Liver (tissue), 9 donors: ENCODE results near the gene CNTNAP1. TPM values are rescaled to one million over a fixed set of nuclear protein-coding genes. Genes with fewer than 3 reads are reported as not detected.

Source experiments
- DNase-seq: peaks from one replicate; pipeline ENCODE4 v3.0.0-alpha.2; 2017; ENCODE audit warnings: low spot score
- H3K27ac ChIP-seq, 2 donors: one replicate each; pipeline ENCODE4 v1.7.0; 2013; ENCODE audit warnings: inconsistent platforms in 2 of 2, low read length in 2 of 2, control low read depth in 1 of 2, low read depth in 1 of 2, mild to moderate bottlenecking in 1 of 2
- H3K27me3 ChIP-seq, 4 donors: one replicate each; pipeline versions ENCODE4 v1.6.1 to v1.7.0; 2013; ENCODE audit warnings: low read length in 3 of 4, inconsistent platforms in 1 of 4, mild to moderate bottlenecking in 1 of 4, moderate library complexity in 1 of 4; ENCODE audit not compliant: control insufficient read depth in 4 of 4, insufficient read depth in 4 of 4
- H3K36me3 ChIP-seq, 4 donors: one replicate each; pipeline versions ENCODE4 v1.6.1 to v1.7.0; 2013; ENCODE audit warnings: low read length in 3 of 4, mild to moderate bottlenecking in 3 of 4, low read depth in 1 of 4, moderate library complexity in 1 of 4; ENCODE audit not compliant: control insufficient read depth in 4 of 4, insufficient read depth in 3 of 4
- H3K4me1 ChIP-seq, 4 donors: one replicate each; pipeline versions ENCODE4 v1.6.1 to v1.7.0; 2013; ENCODE audit warnings: low read length in 3 of 4, mild to moderate bottlenecking in 3 of 4, moderate library complexity in 1 of 4; ENCODE audit not compliant: control insufficient read depth in 4 of 4, insufficient read depth in 4 of 4
- H3K4me3 ChIP-seq, 3 donors: one replicate each; pipeline versions ENCODE4 v1.6.1 to v1.7.0; 2013; ENCODE audit warnings: low read length in 3 of 3, control low read depth in 1 of 3, low read depth in 1 of 3, mild to moderate bottlenecking in 1 of 3
- H3K9ac ChIP-seq, 2 donors: one replicate each; pipeline ENCODE4 v1.7.0; 2013; ENCODE audit warnings: low read length in 2 of 2, mild to moderate bottlenecking in 2 of 2, moderate library complexity in 2 of 2, control low read depth in 1 of 2, low read depth in 1 of 2
- H3K9me3 ChIP-seq, 4 donors: one replicate each; pipeline versions ENCODE4 v1.6.1 to v1.7.0; 2013; ENCODE audit warnings: low read length in 3 of 4; ENCODE audit not compliant: control insufficient read depth in 4 of 4
- EGR1 ChIP-seq, 2 donors: IDR thresholded peaks; 2 replicates each; pipeline ENCODE4 v1.6.1; 2016 to 2018; ENCODE audit warnings: antibody characterized with exemption in 2 of 2, low read depth in 2 of 2
- FOXA1 ChIP-seq: IDR thresholded peaks from 2 replicates; pipeline ENCODE4 v1.6.1; 2016; ENCODE audit warnings: antibody characterized with exemption
- FOXA2 ChIP-seq: IDR thresholded peaks from 2 replicates; pipeline ENCODE4 v1.6.1; 2016; ENCODE audit warnings: antibody characterized with exemption
- GABPA ChIP-seq, 2 donors: IDR thresholded peaks in 1 of 2; conservative IDR thresholded peaks in 1 of 2; 2 replicates each; pipeline ENCODE4 v1.6.1; 2016; ENCODE audit warnings: antibody characterized with exemption in 2 of 2, mild to moderate bottlenecking in 1 of 2, moderate library complexity in 1 of 2
- HNF4A ChIP-seq, 2 donors: conservative IDR thresholded peaks; 2 replicates each; pipeline ENCODE4 v1.6.1; 2016; ENCODE audit warnings: antibody characterized with exemption in 2 of 2, mild to moderate bottlenecking in 2 of 2
- HNF4G ChIP-seq: IDR thresholded peaks from 2 replicates; pipeline ENCODE4 v1.6.1; 2016; ENCODE audit warnings: antibody characterized with exemption
- JUND ChIP-seq, 2 donors: IDR thresholded peaks; 2 replicates each; pipeline ENCODE4 v1.6.1; 2016; ENCODE audit warnings: antibody characterized with exemption in 2 of 2
- NR2F2 ChIP-seq: IDR thresholded peaks from 2 replicates; pipeline ENCODE4 v1.6.1; 2016; ENCODE audit warnings: antibody characterized with exemption
- RAD21 ChIP-seq, 2 donors: IDR thresholded peaks; 2 replicates each; pipeline ENCODE4 v1.6.1; 2016; ENCODE audit warnings: antibody characterized with exemption in 2 of 2, mild to moderate bottlenecking in 2 of 2
- SP1 ChIP-seq: IDR thresholded peaks from 2 replicates; pipeline ENCODE4 v1.6.1; 2018; ENCODE audit warnings: antibody characterized with exemption, mild to moderate bottlenecking
- TAF1 ChIP-seq: conservative IDR thresholded peaks from 2 replicates; pipeline ENCODE4 v1.6.1; 2016; ENCODE audit warnings: antibody characterized with exemption, mild to moderate bottlenecking
- YY1 ChIP-seq: IDR thresholded peaks from 2 replicates; pipeline ENCODE4 v1.6.1; 2016; ENCODE audit warnings: antibody characterized with exemption, mild to moderate bottlenecking
- WGBS: extraction: QIAGEN DNeasy Blood & Tissue Kit; methylation state at CpG from one replicate; pipeline ENCODE4 v1.1.7; 2013; 5-methylcytosine and 5-hydroxymethylcytosine counted together
- polyA plus RNA-seq, 2 donors: library from polyadenylated mRNA; stranded (reverse) in 1 of 2; unstranded in 1 of 2; fragments of 200-250 nt in 1 of 2; fragments of >200 nt in 1 of 2; fragmentation: Nextera tagmentation in 1 of 2; extraction: Ambion mirVana in 1 of 2; gene quantifications; one replicate each; pipeline versions ENCODE4 v1.2.1 to v1.2.3, GENCODE V29; 2013 to 2015
- total RNA-seq, 2 donors: library from RNA; depleted of rRNA; stranded (reverse); fragments of >200 nt; gene quantifications; one replicate each; pipeline ENCODE4 v1.2.3, GENCODE V29; 2014
- TF ChIP-seq, protein P1 (sequence below): IDR thresholded peaks from 2 replicates; pipeline ENCODE4 v1.6.1; 2016; ENCODE audit warnings: antibody characterized with exemption
- TF ChIP-seq, protein P2 (sequence below): IDR thresholded peaks from 2 replicates; pipeline ENCODE4 v1.6.1; 2016; ENCODE audit warnings: antibody characterized with exemption
- TF ChIP-seq, protein P3 (sequence below): fragments of 150-350 bp; IDR thresholded peaks from 2 replicates; pipeline ENCODE4 v1.5.1; 2017; ENCODE audit warnings: improper control_type of control experiment, low read depth, low read length; ENCODE audit not compliant: missing input control
- TF ChIP-seq, protein P4 (sequence below): IDR thresholded peaks from 2 replicates; pipeline ENCODE4 v1.6.1; 2016; ENCODE audit warnings: antibody characterized with exemption
- donor health status: healthy.
- donor health status: healthy.
- donor health status: healthy.
- donor health status: healthy.
- donor health status: healthy.

The CNTNAP1 gene
- total RNA-seq = under 1 TPM; 0.70 to 0.75 TPM
- polyA plus RNA-seq = under 1 TPM; 0.08 to 0.50 TPM

GRCh38 chr17:42681976-42682721, at the start of gene CNTNAP1:
Gene CNTNAP1, plus strand, starts transcription at chr17:42682531. Its CDS starts 299 bp downstream, at chr17:42682830.
- peak within 1 kb of the TSS in 1 of 3 donors; percentile 12 for H3K4me3 ChIP-seq
- 9% methylated on average over 22 of the region's 22 CpGs for WGBS
- peaks cover 0 to 8% (median 0%) of the 10 kb centered on the region in 4 donors for H3K27me3 ChIP-seq
- H3K4me1 ChIP-seq = peaks cover 17 to 53% (median 34%) of the 10 kb centered on the region in 4 donors
- TF ChIP-seq, protein P1, sequence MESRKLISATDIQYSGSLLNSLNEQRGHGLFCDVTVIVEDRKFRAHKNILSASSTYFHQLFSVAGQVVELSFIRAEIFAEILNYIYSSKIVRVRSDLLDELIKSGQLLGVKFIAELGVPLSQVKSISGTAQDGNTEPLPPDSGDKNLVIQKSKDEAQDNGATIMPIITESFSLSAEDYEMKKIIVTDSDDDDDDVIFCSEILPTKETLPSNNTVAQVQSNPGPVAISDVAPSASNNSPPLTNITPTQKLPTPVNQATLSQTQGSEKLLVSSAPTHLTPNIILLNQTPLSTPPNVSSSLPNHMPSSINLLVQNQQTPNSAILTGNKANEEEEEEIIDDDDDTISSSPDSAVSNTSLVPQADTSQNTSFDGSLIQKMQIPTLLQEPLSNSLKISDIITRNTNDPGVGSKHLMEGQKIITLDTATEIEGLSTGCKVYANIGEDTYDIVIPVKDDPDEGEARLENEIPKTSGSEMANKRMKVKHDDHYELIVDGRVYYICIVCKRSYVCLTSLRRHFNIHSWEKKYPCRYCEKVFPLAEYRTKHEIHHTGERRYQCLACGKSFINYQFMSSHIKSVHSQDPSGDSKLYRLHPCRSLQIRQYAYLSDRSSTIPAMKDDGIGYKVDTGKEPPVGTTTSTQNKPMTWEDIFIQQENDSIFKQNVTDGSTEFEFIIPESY = no peak
- TF ChIP-seq, protein P2, sequence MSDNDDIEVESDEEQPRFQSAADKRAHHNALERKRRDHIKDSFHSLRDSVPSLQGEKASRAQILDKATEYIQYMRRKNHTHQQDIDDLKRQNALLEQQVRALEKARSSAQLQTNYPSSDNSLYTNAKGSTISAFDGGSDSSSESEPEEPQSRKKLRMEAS = no peak
- TF ChIP-seq RAD21 (IDR thresholded peaks at IDR 0.05) (no peak), SP1 (no peak), TAF1 (no peak), FOXA1 (no peak), FOXA2 (no peak), HNF4A (conservative IDR thresholded peaks at IDR 0.05) (no peak), JUND (IDR thresholded peaks at IDR 0.05) (no peak), HNF4G (no peak), YY1 (no peak), NR2F2 (no peak), EGR1 (IDR thresholded peaks at IDR 0.05; ENCODE audit: low read depth in 2 of 2) (no peak), GABPA (IDR thresholded peaks at IDR 0.05 in 1 of 2, conservative IDR thresholded peaks at IDR 0.05 in 1 of 2) (no peak)
- TF ChIP-seq, protein P3, sequence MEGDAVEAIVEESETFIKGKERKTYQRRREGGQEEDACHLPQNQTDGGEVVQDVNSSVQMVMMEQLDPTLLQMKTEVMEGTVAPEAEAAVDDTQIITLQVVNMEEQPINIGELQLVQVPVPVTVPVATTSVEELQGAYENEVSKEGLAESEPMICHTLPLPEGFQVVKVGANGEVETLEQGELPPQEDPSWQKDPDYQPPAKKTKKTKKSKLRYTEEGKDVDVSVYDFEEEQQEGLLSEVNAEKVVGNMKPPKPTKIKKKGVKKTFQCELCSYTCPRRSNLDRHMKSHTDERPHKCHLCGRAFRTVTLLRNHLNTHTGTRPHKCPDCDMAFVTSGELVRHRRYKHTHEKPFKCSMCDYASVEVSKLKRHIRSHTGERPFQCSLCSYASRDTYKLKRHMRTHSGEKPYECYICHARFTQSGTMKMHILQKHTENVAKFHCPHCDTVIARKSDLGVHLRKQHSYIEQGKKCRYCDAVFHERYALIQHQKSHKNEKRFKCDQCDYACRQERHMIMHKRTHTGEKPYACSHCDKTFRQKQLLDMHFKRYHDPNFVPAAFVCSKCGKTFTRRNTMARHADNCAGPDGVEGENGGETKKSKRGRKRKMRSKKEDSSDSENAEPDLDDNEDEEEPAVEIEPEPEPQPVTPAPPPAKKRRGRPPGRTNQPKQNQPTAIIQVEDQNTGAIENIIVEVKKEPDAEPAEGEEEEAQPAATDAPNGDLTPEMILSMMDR = no peak
- TF ChIP-seq, protein P4, sequence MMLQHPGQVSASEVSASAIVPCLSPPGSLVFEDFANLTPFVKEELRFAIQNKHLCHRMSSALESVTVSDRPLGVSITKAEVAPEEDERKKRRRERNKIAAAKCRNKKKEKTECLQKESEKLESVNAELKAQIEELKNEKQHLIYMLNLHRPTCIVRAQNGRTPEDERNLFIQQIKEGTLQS = no peak
- H3K36me3 ChIP-seq = no peaks in the 10 kb centered on the region
- no peak for DNase-seq
- no peaks in the 10 kb centered on the region for H3K9me3 ChIP-seq
- H3K27ac ChIP-seq = peak within 1 kb of the TSS; percentile 4 to 38
- no peak within 1 kb of the TSS for H3K9ac ChIP-seq

GRCh38 chr17:42632949-42633444, 49.3 kb upstream of the CNTNAP1 start:
- no peaks in the 10 kb centered on the region for H3K4me1 ChIP-seq
- H3K9me3 ChIP-seq = no peaks in the 10 kb centered on the region
- no peak for TF ChIP-seq FOXA1
- no peak overlapping the region for H3K9ac ChIP-seq
- no peak for DNase-seq
- no peak overlapping the region for H3K27ac ChIP-seq
- no peaks in the 10 kb centered on the region for H3K27me3 ChIP-seq
- H3K36me3 ChIP-seq = no peaks in the 10 kb centered on the region
- no peak overlapping the region for H3K4me3 ChIP-seq
- 86% methylated on average over 9 of the region's 9 CpGs for WGBS
